ENCODE results near the gene SIK3.
"Not testable (repeated sequence)": the region's sequence is repeated elsewhere in the genome, so short reads cannot be mapped to it uniquely, and the experiment has no call there.

SIK3 gene

DNA sequence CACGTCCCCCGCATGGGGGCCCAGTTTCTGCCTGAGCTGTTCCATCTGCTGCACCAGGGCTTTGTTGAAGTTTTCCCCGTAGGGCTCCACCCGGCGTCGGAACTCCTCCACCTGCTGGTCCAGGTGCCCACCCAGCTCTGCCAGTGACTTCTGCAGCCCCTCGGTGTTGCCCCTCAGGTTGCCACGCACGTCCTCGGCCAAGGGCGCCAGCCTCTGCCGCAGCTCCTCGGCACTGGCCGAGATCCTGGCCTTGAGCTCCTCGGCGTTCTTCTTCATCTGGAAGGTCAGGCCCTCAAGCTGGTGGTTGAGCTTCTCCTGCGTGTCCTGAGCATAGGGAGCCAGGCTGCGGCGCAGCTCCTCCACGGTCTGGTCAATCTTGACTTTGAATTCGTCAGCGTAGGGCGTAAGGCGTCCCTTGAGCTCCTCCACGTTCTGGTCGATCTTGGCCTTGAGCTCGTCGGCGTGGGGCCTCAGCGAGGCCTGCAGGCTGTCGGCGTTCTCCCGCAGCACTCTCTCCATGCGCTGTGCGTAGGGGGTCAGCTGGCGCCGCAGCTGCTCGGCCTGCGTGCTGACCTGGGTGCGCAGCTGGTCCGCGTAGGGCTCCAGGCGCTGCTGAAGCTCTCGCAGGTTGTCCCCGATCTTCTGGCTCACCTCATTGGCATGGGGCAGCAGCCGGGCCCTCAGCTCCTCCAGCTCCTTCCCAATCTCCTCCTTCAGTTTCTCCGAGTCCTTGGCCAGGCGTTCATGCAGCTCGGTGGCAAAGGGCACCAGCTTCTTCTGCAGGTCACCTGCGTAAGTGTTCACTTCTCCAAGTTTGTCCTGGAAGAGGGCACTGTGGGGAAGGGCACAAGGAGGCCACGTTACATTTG is 276.9 kb downstream of the SIK3 start:
- DNase-seq, result no peak

- DNase-seq, result no peak
These were observed 279.2 kb downstream of the SIK3 start for GRCh38 chr11:116819049-116819448.

DNA sequence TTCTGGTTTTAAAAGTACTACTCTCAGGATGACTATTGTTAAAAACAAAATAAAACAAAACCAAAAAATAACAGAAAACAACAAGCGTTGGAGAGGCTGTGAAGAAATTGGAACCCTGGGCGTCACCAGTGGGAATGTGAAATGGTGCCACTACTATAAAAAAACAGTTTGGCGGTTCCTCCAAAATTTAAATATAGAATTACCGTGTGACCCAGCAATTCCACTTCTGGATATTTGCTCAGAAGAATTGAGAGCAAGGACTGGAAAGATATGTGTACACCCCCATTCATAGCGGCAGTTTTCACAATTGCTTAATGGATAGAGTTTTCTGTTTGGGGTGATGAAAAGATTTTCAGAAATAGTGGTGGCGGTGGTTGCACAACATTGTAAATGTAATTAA is 283.7 kb downstream of the SIK3 start:
- no peak for DNase-seq

DNA sequence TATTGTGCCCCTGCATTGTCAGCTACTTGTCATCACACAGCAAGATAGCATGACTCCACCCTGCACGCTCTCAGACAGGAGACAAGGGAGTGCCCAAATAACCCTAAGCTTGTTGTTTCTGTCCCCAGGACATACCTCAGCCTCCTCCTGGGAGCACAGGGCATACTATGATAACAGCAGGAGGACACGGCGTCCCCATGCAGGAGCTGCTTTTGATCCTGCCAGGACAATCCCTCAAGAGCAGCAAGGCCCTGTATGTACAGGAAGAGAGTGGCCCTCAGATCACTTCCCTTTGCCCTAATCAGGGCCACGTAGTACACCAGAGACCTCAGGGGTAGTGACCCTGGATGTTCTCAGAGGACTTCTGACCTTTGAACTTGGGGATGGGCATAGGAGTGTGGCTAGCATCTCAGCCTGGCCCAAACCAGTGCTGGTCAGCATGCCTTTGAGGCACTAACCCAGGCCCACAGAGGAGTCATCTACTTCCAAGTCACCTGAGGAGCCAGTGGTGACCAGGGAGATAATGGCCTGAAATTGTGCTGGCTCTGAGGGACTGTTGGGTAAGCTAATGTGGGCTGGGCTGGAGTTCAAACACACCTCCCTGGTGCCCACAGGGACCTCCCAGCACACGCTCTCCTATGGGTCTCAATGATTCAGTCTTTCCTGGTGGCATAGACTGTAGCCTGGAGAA is 284.3 kb downstream of the SIK3 start:
- no peak for DNase-seq

GRCh38 chr11:116813170-116813569 is 285.1 kb downstream of the SIK3 start:
- no peak for DNase-seq

DNA sequence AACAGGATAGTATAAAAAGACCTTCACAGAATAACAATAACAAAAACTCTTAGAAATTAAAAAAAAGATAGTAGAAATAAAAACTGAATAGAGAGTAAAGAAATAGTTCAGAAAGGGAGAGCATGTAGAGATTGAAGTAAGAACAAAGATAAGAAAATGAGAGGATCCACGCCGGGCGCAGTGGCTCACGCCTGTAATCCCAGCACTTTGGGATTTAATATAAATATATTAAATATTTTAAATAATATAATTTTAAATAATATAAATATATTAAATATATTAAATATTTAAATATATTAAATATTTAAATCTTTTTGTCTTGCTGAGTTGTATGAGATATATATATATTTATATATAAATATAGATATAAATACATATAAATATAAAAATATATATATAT is 286.1 kb downstream of the SIK3 start:
- no peak for DNase-seq

DNA sequence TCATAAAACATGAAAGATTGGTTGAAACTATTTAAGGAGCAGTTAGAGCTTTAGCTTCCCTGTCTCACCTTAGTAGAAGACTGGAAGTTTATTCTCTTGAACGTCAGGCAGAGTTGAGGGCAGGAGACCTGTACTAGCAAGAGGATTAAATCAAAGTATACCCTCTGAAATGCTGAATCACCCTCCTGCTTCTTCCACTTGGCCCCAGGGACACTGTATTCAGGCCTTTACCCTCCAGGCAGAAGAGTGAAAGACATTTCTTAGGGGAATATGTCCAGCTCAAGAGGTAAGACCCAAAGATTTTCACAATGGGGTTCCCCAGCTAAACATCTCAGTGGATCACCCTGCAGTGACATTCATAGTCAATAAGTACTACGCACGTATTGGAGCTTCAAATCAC is 287.0 kb downstream of the SIK3 start:
- no peak for DNase-seq

DNA sequence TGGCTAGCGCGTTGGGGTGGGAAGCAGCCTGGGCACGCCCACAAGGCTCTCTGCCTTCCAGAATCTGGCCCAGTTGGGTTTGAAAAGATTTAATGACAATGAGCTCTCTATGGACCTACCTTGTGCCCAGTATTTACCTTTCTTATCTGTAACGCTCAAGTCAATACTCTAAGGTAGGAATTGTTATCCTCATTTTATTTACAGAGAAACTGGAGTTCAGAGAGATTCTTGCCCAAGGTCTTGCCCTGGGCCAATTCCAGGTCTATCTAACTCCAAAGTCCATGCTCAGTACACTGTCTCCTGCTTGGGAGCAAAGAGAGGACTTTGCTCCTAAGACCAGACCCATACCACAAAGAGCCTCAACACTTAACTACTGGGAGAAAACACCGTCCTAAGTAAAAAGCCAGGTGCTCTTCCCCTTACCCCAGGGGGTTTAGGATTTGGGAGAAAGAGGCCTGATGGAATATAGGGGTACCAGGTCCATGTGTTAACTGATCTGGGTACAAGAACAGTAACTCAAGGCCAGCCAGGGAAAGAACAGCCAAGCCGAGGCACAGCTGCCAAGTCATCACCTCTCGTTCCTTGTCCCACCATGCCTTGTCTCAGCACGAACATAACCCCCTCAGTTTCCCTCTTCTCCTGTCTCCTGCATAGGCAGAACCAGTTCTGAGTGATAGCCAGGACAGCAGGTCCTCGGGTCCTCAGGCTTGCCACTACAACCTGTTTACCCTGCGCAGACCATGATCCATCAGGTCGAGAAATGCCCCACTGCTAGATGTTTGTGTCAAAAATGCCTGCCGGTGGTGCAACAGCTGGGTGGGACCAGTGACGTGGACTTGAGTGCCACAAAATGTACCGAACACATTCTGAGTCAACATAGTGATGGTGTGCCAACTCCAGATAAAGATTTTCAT is 289.7 kb downstream of the SIK3 start:
- no peak for DNase-seq

DNA sequence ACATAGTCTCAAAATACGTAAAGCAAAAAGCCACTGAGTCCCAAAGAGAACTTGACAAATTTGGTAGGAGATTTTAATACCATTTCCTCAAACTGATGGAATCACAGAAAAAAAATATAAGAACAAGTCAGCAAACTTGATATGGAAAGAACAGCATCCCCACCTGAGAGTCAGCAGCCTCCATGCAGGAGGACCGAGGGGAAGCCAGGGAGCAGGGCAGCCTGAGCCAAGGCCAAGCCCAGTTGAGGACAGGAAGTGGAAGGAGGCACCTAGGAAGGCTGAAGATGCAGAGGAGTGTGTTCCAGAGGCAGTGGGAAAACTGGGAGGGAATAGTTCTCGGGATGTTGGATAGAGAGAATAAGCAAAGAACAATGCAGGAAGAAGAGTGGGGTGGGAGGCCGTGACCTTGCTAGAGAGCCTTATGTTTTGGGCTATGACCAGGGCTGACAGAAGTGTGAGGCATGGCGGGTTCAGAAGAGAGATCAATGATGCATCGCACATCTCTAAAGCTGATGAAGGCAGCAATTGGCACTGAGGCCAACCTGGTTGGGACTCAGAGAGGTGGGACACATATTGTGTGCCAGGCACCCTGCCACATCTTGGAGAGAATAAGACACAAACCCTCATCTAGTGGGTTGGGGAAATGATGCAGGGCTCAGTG is 290.5 kb downstream of the SIK3 start:
- no peak for DNase-seq

DNA sequence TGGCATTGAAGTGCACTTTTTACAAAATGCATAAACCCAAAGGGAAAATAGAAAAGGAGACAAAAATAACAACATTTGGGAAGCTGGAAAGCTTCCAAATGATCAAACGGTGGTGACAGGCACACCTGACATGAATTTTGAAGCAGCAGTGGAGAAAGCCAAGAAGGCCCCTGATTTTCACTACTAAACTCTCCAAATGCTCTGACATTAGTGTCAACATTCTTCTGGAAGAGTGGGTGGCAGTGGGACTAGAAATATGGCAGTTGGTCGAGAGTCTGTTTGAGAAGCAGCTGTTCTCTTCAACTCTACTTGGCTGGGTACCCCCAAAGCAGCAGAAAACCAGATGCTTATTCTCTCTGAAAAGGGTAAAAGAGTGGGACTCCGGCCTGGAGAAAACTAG is 294.2 kb downstream of the SIK3 start:
- no peak for DNase-seq

GRCh38 chr11:116801662-116802061 is 296.6 kb downstream of the SIK3 start:
- DNase-seq, result not testable (repeated sequence)

- DNase-seq, result no peak
These were observed 297.6 kb downstream of the SIK3 start for GRCh38 chr11:116800610-116801009.

DNA sequence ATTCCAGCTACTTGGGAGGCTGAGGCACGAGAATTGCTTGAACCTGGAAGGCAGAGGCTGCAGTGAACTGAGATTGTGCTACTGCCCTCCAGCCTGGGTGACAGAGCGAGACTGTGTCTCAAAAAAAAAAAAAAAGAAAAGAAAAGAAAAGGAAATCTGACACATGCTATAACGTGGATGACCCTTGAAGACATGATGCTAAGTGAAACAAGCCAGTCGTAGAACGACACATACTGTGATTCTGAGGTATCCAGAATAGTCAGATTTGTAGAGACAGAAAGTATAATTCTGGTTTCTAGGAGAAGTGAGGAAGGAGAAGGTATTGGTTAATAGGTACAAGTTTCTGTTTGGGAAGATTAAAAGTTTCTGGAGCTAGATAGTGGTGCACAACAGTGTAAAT is 299.9 kb downstream of the SIK3 start:
- DNase-seq, result no peak

DNA sequence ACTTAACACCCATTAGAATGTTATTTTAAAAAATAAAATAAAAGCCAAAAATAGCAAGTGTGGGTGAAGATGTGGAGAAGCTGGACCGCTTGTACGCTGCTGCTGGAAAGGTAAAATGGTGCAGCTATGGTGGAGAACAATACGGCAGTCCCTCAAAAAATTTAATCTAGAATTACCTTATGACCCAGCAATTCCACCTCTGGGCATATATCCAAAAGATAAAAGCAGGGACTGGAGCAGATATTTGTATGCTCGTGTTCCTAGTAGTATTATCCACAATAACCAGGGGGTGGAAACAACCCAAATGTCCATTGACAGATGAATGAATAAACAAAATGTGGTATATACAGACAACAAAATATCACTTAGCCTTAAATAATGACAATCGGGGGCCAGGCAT is 300.4 kb downstream of the SIK3 start:
- no peak for DNase-seq

DNA sequence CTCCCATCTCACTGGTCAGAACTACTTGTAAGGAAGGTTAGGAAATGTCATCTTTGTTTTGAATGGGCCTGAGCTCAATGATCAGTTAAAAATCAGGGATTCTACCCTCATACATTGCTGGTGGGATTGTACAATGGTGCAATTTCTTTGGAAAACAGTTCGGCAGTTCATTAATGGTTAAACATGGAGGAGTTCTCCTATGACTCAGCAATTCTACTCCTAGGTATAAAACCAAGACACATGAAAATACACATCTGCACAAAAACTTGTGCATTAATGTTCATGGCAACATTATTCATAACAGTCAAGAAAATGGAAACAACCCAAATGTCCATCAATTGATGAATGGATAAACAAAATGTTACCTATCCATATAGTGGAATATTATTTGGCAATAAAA is 301.7 kb downstream of the SIK3 start:
- no peak for DNase-seq

- no peak for DNase-seq
These were observed 303.4 kb downstream of the SIK3 start for GRCh38 chr11:116794851-116795250.

GRCh38 chr11:116793772-116794097 is 304.5 kb downstream of the SIK3 start:
- DNase-seq, result no peak
